ENCODE measurements around the gene EHMT1. TPM values are rescaled to one million over a fixed set of nuclear protein-coding genes. Genes with fewer than 3 reads are reported as not detected.

The EHMT1 gene
- total RNA-seq, 2 donors from 2014 or later = 137 to 139 TPM

- H3K27me3 ChIP-seq (ENCODE audit: control insufficient read depth, insufficient read depth, low read length, poor library complexity, severe bottlenecking) = no peaks in the 10 kb centered on the region
- Mint-ChIP-seq H3K27ac (no peak overlapping the region), H3K4me1 (peaks cover 43% of the 10 kb centered on the region), H3K36me3 (ENCODE audit: low read depth) (peaks cover 27% of the 10 kb centered on the region), H3K4me3 (no peak overlapping the region), H3K9me3 (no peaks in the 10 kb centered on the region), H3K27me3 (ENCODE audit: insufficient read depth) (no peaks in the 10 kb centered on the region)
- no peak overlapping the region for H3K9ac ChIP-seq (ENCODE audit: extremely low read depth, low read length, poor library complexity, severe bottlenecking)
- no peaks in the 10 kb centered on the region for H3K9me3 ChIP-seq (ENCODE audit: control insufficient read depth, low read length)
- H3K36me3 ChIP-seq (ENCODE audit: control insufficient read depth, insufficient read depth, low read length) = peaks cover 15% of the 10 kb centered on the region
- H3K4me3 ChIP-seq (ENCODE audit: low read length) = no peak overlapping the region
- no peak for TF ChIP-seq CTCF (conservative IDR thresholded peaks at IDR 0.05)
- no peak overlapping the region for H3K27ac ChIP-seq (ENCODE audit: low read depth, low read length)
- peaks cover 16% of the 10 kb centered on the region for H3K4me1 ChIP-seq (ENCODE audit: control insufficient read depth, insufficient read depth, low read length)
- WGBS, 2 experiments (ENCODE audit: insufficient coverage in 1 of 2, insufficient read length in 1 of 2) = 86 to 96% methylated on average over 3 to 5 of the region's 5 CpGs
- no peak for DNase-seq
Measured at GRCh38 chr9:137674976-137675320, 56.1 kb downstream of the EHMT1 start.

- Histone ChIP-seq H3K27me3 (ENCODE audit: control insufficient read depth, insufficient read depth, low read length, poor library complexity, severe bottlenecking) (no peaks in the 10 kb centered on the region), H3K4me1 (ENCODE audit: control insufficient read depth, insufficient read depth, low read length) (peaks cover 22% of the 10 kb centered on the region), H3K9me3 (ENCODE audit: control insufficient read depth, low read length) (no peaks in the 10 kb centered on the region), H3K4me3 (ENCODE audit: low read length) (no peak overlapping the region), H3K9ac (ENCODE audit: extremely low read depth, low read length, poor library complexity, severe bottlenecking) (no peak overlapping the region), H3K36me3 (ENCODE audit: control insufficient read depth, insufficient read depth, low read length) (peaks cover 16% of the 10 kb centered on the region), H3K27ac (ENCODE audit: low read depth, low read length) (no peak overlapping the region)
- WGBS, 2 experiments (ENCODE audit: insufficient coverage in 1 of 2, insufficient read length in 1 of 2) = 92 to 97% methylated on average over 12 of the region's 12 CpGs
- Mint-ChIP-seq H3K9me3 (no peaks in the 10 kb centered on the region), H3K27me3 (ENCODE audit: insufficient read depth) (no peaks in the 10 kb centered on the region), H3K27ac (no peak overlapping the region), H3K4me1 (peaks cover 47% of the 10 kb centered on the region), H3K4me3 (no peak overlapping the region), H3K36me3 (ENCODE audit: low read depth) (peaks cover 25% of the 10 kb centered on the region)
- DNase-seq = no peak
- no peak for TF ChIP-seq CTCF (conservative IDR thresholded peaks at IDR 0.05)
Measured at GRCh38 chr9:137676998-137677397, 58.2 kb downstream of the EHMT1 start.

- peaks cover 16% of the 10 kb centered on the region for H3K36me3 ChIP-seq (ENCODE audit: control insufficient read depth, insufficient read depth, low read length)
- Mint-ChIP-seq H3K27ac (no peak overlapping the region), H3K27me3 (ENCODE audit: insufficient read depth) (no peaks in the 10 kb centered on the region), H3K4me3 (no peak overlapping the region), H3K9me3 (no peaks in the 10 kb centered on the region), H3K36me3 (ENCODE audit: low read depth) (peaks cover 25% of the 10 kb centered on the region), H3K4me1 (peaks cover 50% of the 10 kb centered on the region)
- no peaks in the 10 kb centered on the region for H3K9me3 ChIP-seq (ENCODE audit: control insufficient read depth, low read length)
- WGBS, 2 experiments (ENCODE audit: insufficient coverage in 1 of 2, insufficient read length in 1 of 2) = 91 to 98% methylated on average over 12 of the region's 12 CpGs
- TF ChIP-seq CTCF (conservative IDR thresholded peaks at IDR 0.05) = no peak
- no peak overlapping the region for H3K9ac ChIP-seq (ENCODE audit: extremely low read depth, low read length, poor library complexity, severe bottlenecking)
- DNase-seq = no peak
- no peak overlapping the region for H3K27ac ChIP-seq (ENCODE audit: low read depth, low read length)
- peaks cover 28% of the 10 kb centered on the region for H3K4me1 ChIP-seq (ENCODE audit: control insufficient read depth, insufficient read depth, low read length)
- H3K27me3 ChIP-seq (ENCODE audit: control insufficient read depth, insufficient read depth, low read length, poor library complexity, severe bottlenecking) = no peaks in the 10 kb centered on the region
- H3K4me3 ChIP-seq (ENCODE audit: low read length) = no peak overlapping the region
Measured at GRCh38 chr9:137678202-137678601, 59.4 kb downstream of the EHMT1 start.
